ENCODE data around the gene DTX3L. TPM values are rescaled to one million over a fixed set of nuclear protein-coding genes. Genes with fewer than 3 reads are reported as not detected.

Gene DTX3L
- total RNA-seq, 1 donor from 2014 or later: 44.5 TPM

GRCh38 chr3:122568755-122569154, 4.6 kb downstream of the DTX3L start:
- peaks cover 67% of the 10 kb centered on the region for H3K4me1 Mint-ChIP-seq (ENCODE audit: low read depth)
- no peaks in the 10 kb centered on the region for H3K27me3 Mint-ChIP-seq (ENCODE audit: insufficient read depth)
- DNase-seq (ENCODE audit: low spot score): no peak
- peak overlapping the region; percentile 27 for H3K4me3 Mint-ChIP-seq
- H3K36me3 Mint-ChIP-seq (ENCODE audit: low read depth): peaks cover 68% of the 10 kb centered on the region
- intact Hi-C loops (cut with micrococcal nuclease): loop anchor here (1.0 kb wide), 1 partner anchor 8 kb away; no protein-coding TSS in a partner anchor
- H3K27ac Mint-ChIP-seq: peak overlapping the region; percentile 60
- no peaks in the 10 kb centered on the region for H3K9me3 Mint-ChIP-seq

- Mint-ChIP-seq H3K4me1 (ENCODE audit: low read depth) (peaks cover 71% of the 10 kb centered on the region), H3K27me3 (ENCODE audit: insufficient read depth) (no peaks in the 10 kb centered on the region), H3K4me3 (peak overlapping the region; percentile 31), H3K9me3 (no peaks in the 10 kb centered on the region), H3K27ac (peak overlapping the region; percentile 85), H3K36me3 (ENCODE audit: low read depth) (peaks cover 58% of the 10 kb centered on the region)
- intact Hi-C loops (cut with micrococcal nuclease): no loop called here
- peak; percentile 9 for DNase-seq (ENCODE audit: low spot score)
Observed at GRCh38 chr3:122572940-122573412, 8.8 kb downstream of the DTX3L start.

- H3K4me3 Mint-ChIP-seq: peak overlapping the region; percentile 25
- H3K27ac Mint-ChIP-seq: peak overlapping the region; percentile 77
- H3K36me3 Mint-ChIP-seq (ENCODE audit: low read depth): peaks cover 37% of the 10 kb centered on the region
- H3K27me3 Mint-ChIP-seq (ENCODE audit: insufficient read depth): no peaks in the 10 kb centered on the region
- DNase-seq (ENCODE audit: low spot score): no peak
- intact Hi-C loops (cut with micrococcal nuclease): loop anchor here (1.0 to 2.0 kb wide), 11 partner anchors 8 to 624 kb away; partner anchors contain the start of genes DTX3L, KPNA1, PARP9 and SEC22A
- peaks cover 59% of the 10 kb centered on the region for H3K4me1 Mint-ChIP-seq (ENCODE audit: low read depth)
- peaks cover 6% of the 10 kb centered on the region for H3K9me3 Mint-ChIP-seq
Observed at GRCh38 chr3:122576174-122576940, 12.2 kb downstream of the DTX3L start.

GRCh38 chr3:122577409-122578031, 13.4 kb downstream of the DTX3L start, which contains the start of gene PARP15:
Gene PARP15 (plus strand): TSS chr3:122577650. CDS start chr3:122577668, 18 bp downstream.
- Mint-ChIP-seq H3K27me3 (ENCODE audit: insufficient read depth) (no peaks in the 10 kb centered on the region), H3K9me3 (peaks cover 18% of the 10 kb centered on the region), H3K4me3 (peak within 1 kb of the TSS; percentile 99), H3K4me1 (ENCODE audit: low read depth) (peaks cover 59% of the 10 kb centered on the region), H3K27ac (peak within 1 kb of the TSS; percentile 98), H3K36me3 (ENCODE audit: low read depth) (peaks cover 44% of the 10 kb centered on the region)
- peak; percentile 35 for DNase-seq (ENCODE audit: low spot score)
- intact Hi-C loops (cut with micrococcal nuclease): loop anchor here (2.0 kb wide), 1 partner anchor 623 kb away; the partner anchor contains the start of gene SEC22A

GRCh38 chr3:122578069-122578740, 14.1 kb downstream of the DTX3L start:
- H3K4me3 Mint-ChIP-seq: peak overlapping the region; percentile 99
- peaks cover 22% of the 10 kb centered on the region for H3K9me3 Mint-ChIP-seq
- DNase-seq (ENCODE audit: low spot score): no peak
- H3K36me3 Mint-ChIP-seq (ENCODE audit: low read depth): peaks cover 42% of the 10 kb centered on the region
- intact Hi-C loops (cut with micrococcal nuclease): no loop called here
- peaks cover 53% of the 10 kb centered on the region for H3K4me1 Mint-ChIP-seq (ENCODE audit: low read depth)
- H3K27ac Mint-ChIP-seq: peak overlapping the region; percentile 98
- no peaks in the 10 kb centered on the region for H3K27me3 Mint-ChIP-seq (ENCODE audit: insufficient read depth)

GRCh38 chr3:122580470-122580869, 16.3 kb downstream of the DTX3L start:
- Mint-ChIP-seq H3K4me1 (ENCODE audit: low read depth) (peaks cover 51% of the 10 kb centered on the region), H3K27ac (no peak overlapping the region), H3K9me3 (peaks cover 38% of the 10 kb centered on the region), H3K4me3 (no peak overlapping the region), H3K27me3 (ENCODE audit: insufficient read depth) (no peaks in the 10 kb centered on the region), H3K36me3 (ENCODE audit: low read depth) (peaks cover 42% of the 10 kb centered on the region)
- no peak for DNase-seq (ENCODE audit: low spot score)
- intact Hi-C loops (cut with micrococcal nuclease): no loop called here

GRCh38 chr3:122581622-122582021, 17.5 kb downstream of the DTX3L start:
- Mint-ChIP-seq H3K4me3 (no peak overlapping the region), H3K9me3 (peaks cover 38% of the 10 kb centered on the region), H3K36me3 (ENCODE audit: low read depth) (peaks cover 45% of the 10 kb centered on the region), H3K4me1 (ENCODE audit: low read depth) (peaks cover 48% of the 10 kb centered on the region), H3K27ac (no peak overlapping the region), H3K27me3 (ENCODE audit: insufficient read depth) (no peaks in the 10 kb centered on the region)
- intact Hi-C loops (cut with micrococcal nuclease): no loop called here
- no peak for DNase-seq (ENCODE audit: low spot score)

GRCh38 chr3:122582390-122582789, 18.3 kb downstream of the DTX3L start:
- H3K4me3 Mint-ChIP-seq: no peak overlapping the region
- intact Hi-C loops (cut with micrococcal nuclease): no loop called here
- peaks cover 47% of the 10 kb centered on the region for H3K36me3 Mint-ChIP-seq (ENCODE audit: low read depth)
- H3K4me1 Mint-ChIP-seq (ENCODE audit: low read depth): peaks cover 42% of the 10 kb centered on the region
- peaks cover 38% of the 10 kb centered on the region for H3K9me3 Mint-ChIP-seq
- no peak for DNase-seq (ENCODE audit: low spot score)
- no peak overlapping the region for H3K27ac Mint-ChIP-seq
- H3K27me3 Mint-ChIP-seq (ENCODE audit: insufficient read depth): no peaks in the 10 kb centered on the region

- intact Hi-C loops (cut with micrococcal nuclease): no loop called here
- peaks cover 42% of the 10 kb centered on the region for H3K36me3 Mint-ChIP-seq (ENCODE audit: low read depth)
- no peaks in the 10 kb centered on the region for H3K27me3 Mint-ChIP-seq (ENCODE audit: insufficient read depth)
- H3K9me3 Mint-ChIP-seq: peaks cover 34% of the 10 kb centered on the region
- DNase-seq (ENCODE audit: low spot score): no peak
- H3K4me1 Mint-ChIP-seq (ENCODE audit: low read depth): peaks cover 22% of the 10 kb centered on the region
- no peak overlapping the region for H3K27ac Mint-ChIP-seq
- no peak overlapping the region for H3K4me3 Mint-ChIP-seq
Observed at GRCh38 chr3:122586098-122586497, 22.0 kb downstream of the DTX3L start.

- Mint-ChIP-seq H3K27me3 (ENCODE audit: insufficient read depth) (no peaks in the 10 kb centered on the region), H3K4me3 (no peak overlapping the region), H3K9me3 (peaks cover 26% of the 10 kb centered on the region), H3K36me3 (ENCODE audit: low read depth) (peaks cover 34% of the 10 kb centered on the region), H3K4me1 (ENCODE audit: low read depth) (peaks cover 22% of the 10 kb centered on the region), H3K27ac (no peak overlapping the region)
- intact Hi-C loops (cut with micrococcal nuclease): no loop called here
- DNase-seq (ENCODE audit: low spot score): no peak
Observed at GRCh38 chr3:122586773-122587485, 22.8 kb downstream of the DTX3L start.

- Mint-ChIP-seq H3K27me3 (ENCODE audit: insufficient read depth) (no peaks in the 10 kb centered on the region), H3K36me3 (ENCODE audit: low read depth) (peaks cover 27% of the 10 kb centered on the region), H3K4me3 (no peak overlapping the region), H3K4me1 (ENCODE audit: low read depth) (peaks cover 22% of the 10 kb centered on the region), H3K27ac (no peak overlapping the region), H3K9me3 (peaks cover 20% of the 10 kb centered on the region)
- DNase-seq (ENCODE audit: low spot score): no peak
- intact Hi-C loops (cut with micrococcal nuclease): no loop called here
Observed at GRCh38 chr3:122587572-122587971, 23.4 kb downstream of the DTX3L start.

GRCh38 chr3:122589297-122589696, 25.2 kb downstream of the DTX3L start:
- Mint-ChIP-seq H3K4me3 (no peak overlapping the region), H3K36me3 (ENCODE audit: low read depth) (peaks cover 14% of the 10 kb centered on the region), H3K4me1 (ENCODE audit: low read depth) (peaks cover 15% of the 10 kb centered on the region), H3K27ac (no peak overlapping the region), H3K27me3 (ENCODE audit: insufficient read depth) (no peaks in the 10 kb centered on the region), H3K9me3 (peaks cover 5% of the 10 kb centered on the region)
- DNase-seq (ENCODE audit: low spot score): no peak
- intact Hi-C loops (cut with micrococcal nuclease): no loop called here
